A673 (cell line): ENCODE results near the gene FAM47E. TPM values are rescaled to one million over a fixed set of nuclear protein-coding genes. Genes with fewer than 3 reads are reported as not detected.

Experiments
- BruUV-seq: library from RNA; stranded (reverse); fragments of 400-500 nt; replicated peaks from 2 replicates; lab custom pipeline; 2021; lab: Mats Ljungman, UMichigan
- CTCF ChIA-PET: fragments of 300-600 bp; sonication (Branson Sonifier 250); formaldehyde crosslinking; loops from one replicate; lab custom pipeline; 2022; ENCODE audit warnings: antibody characterized with exemption; lab: Charles Lee
- POLR2A ChIA-PET: fragments of 300-600 bp; sonication (Branson Sonifier 250); formaldehyde crosslinking; loops from one replicate; lab custom pipeline; 2022; ENCODE audit warnings: antibody characterized with exemption; ENCODE audit not compliant: low non-redundant PET; lab: Charles Lee
- DNase-seq: peaks from one replicate; pipeline ENCODE4 v3.0.0-alpha.2; 2015; ENCODE audit warnings: low spot score
- H3K27ac ChIP-seq: fragments of 200-600 bp; sonication (generic); 2 replicates; pipeline ENCODE4 v1.5.1; 2016; ENCODE audit warnings: mixed run types, low read depth, mild to moderate bottlenecking, mixed read lengths, antibody characterized with exemption, low read length; ENCODE audit not compliant: poor library complexity, severe bottlenecking
- H3K27me3 ChIP-seq: fragments of 200-600 bp; sonication (generic); replicated peaks from 2 replicates; pipeline ENCODE4 v1.6.1; 2017; ENCODE audit warnings: mixed run types, low read depth, mild to moderate bottlenecking, mixed read lengths, antibody characterized with exemption, low read length; ENCODE audit not compliant: insufficient read depth, poor library complexity
- H3K36me3 ChIP-seq: fragments of 200-600 bp; sonication (generic); 2 replicates; pipeline ENCODE4 v1.6.1; 2016; ENCODE audit warnings: mixed run types, mild to moderate bottlenecking, mixed read lengths, antibody characterized with exemption, low read length; ENCODE audit not compliant: insufficient read depth, poor library complexity, severe bottlenecking
- H3K4me1 ChIP-seq: fragments of 200-600 bp; sonication (generic); 2 replicates; pipeline ENCODE4 v1.6.1; 2017; ENCODE audit warnings: mixed run types, mild to moderate bottlenecking, mixed read lengths, antibody characterized with exemption, low read length; ENCODE audit not compliant: insufficient read depth, poor library complexity, severe bottlenecking
- H3K4me3 ChIP-seq: fragments of 200-600 bp; sonication (generic); 2 replicates; pipeline ENCODE4 v1.5.1; 2016; ENCODE audit warnings: low read depth, mixed run types, mild to moderate bottlenecking, mixed read lengths, low read length; ENCODE audit not compliant: poor library complexity, severe bottlenecking
- H3K9me3 ChIP-seq: fragments of 200-600 bp; sonication (generic); 2 replicates; pipeline ENCODE4 v1.6.1; 2016; ENCODE audit warnings: mixed run types, low read depth, mild to moderate bottlenecking, mixed read lengths, antibody characterized with exemption, low read length; ENCODE audit not compliant: poor library complexity, severe bottlenecking
- CTCF ChIP-seq: fragments of 300-800, 200-600 bp; sonication (generic); conservative IDR thresholded peaks from 2 replicates; pipeline ENCODE4 v1.5.1; 2017; ENCODE audit warnings: low read depth, mild to moderate bottlenecking, antibody characterized with exemption, low read length, moderate library complexity, mixed read lengths
- EZH2 ChIP-seq: fragments of 200-600 bp; sonication (generic); IDR thresholded peaks from 2 replicates; pipeline ENCODE4 v1.6.1; 2017; ENCODE audit warnings: borderline replicate concordance, low read depth, mild to moderate bottlenecking, mixed read lengths, antibody characterized with exemption, low read length; ENCODE audit not compliant: poor library complexity, severe bottlenecking
- intact Hi-C: fragments of 100-400 bp; cut with micrococcal nuclease; formaldehyde crosslinking; loops from one replicate; pipeline ENCODE4 v1.10.0; 2022; ENCODE audit not compliant: unreplicated experiment
- total RNA-seq: library from RNA; stranded (reverse); gene quantifications from 2 replicates; pipeline ENCODE4 v1.2.3, GENCODE V29; 2021

FAM47E gene
- total RNA-seq, 1 experiment from 2014 or later = 0.21 TPM

GRCh38 chr4:76246852-76247251, 4.7 kb upstream of the FAM47E start:
- no TSS peak for BruUV-seq
- DNase-seq = no peak
- no peak overlapping the region for H3K27ac ChIP-seq
- ChIA-PET POLR2A (no interaction called here), CTCF (interaction anchor here (0.6 kb wide), 1 partner anchor 67 kb away, joined by 3 read pairs; no protein-coding TSS in a partner anchor)
- no peaks in the 10 kb centered on the region for H3K4me1 ChIP-seq
- intact Hi-C loops = no loop called here
- H3K4me3 ChIP-seq = no peak overlapping the region
- peaks cover 27% of the 10 kb centered on the region for H3K27me3 ChIP-seq
- no peaks in the 10 kb centered on the region for H3K9me3 ChIP-seq
- no peaks in the 10 kb centered on the region for H3K36me3 ChIP-seq
- TF ChIP-seq CTCF (no peak), EZH2 (no peak)

- peaks cover 46% of the 10 kb centered on the region for H3K27me3 ChIP-seq
- H3K4me3 ChIP-seq = no peak overlapping the region
- POLR2A ChIA-PET = no interaction called here
- intact Hi-C loops = no loop called here
- BruUV-seq = no TSS peak
- CTCF ChIA-PET = no interaction called here
- TF ChIP-seq CTCF (no peak), EZH2 (no peak)
- no peaks in the 10 kb centered on the region for H3K4me1 ChIP-seq
- H3K36me3 ChIP-seq = no peaks in the 10 kb centered on the region
- no peaks in the 10 kb centered on the region for H3K9me3 ChIP-seq
- DNase-seq = no peak
- no peak overlapping the region for H3K27ac ChIP-seq
These were observed 559 bp upstream of the FAM47E start for GRCh38 chr4:76250962-76251361.

- no peak overlapping the region for H3K4me3 ChIP-seq
- no peak for DNase-seq
- H3K4me1 ChIP-seq = no peaks in the 10 kb centered on the region
- no TSS peak for BruUV-seq
- intact Hi-C loops = no loop called here
- ChIA-PET CTCF (no interaction called here), POLR2A (no interaction called here)
- no peaks in the 10 kb centered on the region for H3K36me3 ChIP-seq
- no peaks in the 10 kb centered on the region for H3K9me3 ChIP-seq
- TF ChIP-seq CTCF (no peak), EZH2 (no peak)
- H3K27me3 ChIP-seq = peaks cover 45% of the 10 kb centered on the region
- no peak overlapping the region for H3K27ac ChIP-seq
These were observed 741 bp downstream of the FAM47E start for GRCh38 chr4:76252271-76252653.
